DND-41 (cell line): Measurements from ENCODE around the gene ATP8A2.

ENCODE experiments used
- ATAC-seq: fragments of 200-7000 bp; cut with Tn5 transposase; 3 replicates; pipeline ENCODE4 v1.9.1; 2021; ENCODE audit warnings: low read depth; ENCODE audit not compliant: insufficient read depth
- DNase-seq: peaks from one replicate; pipeline ENCODE4 v3.0.0-alpha.2; 2020
- H2AFZ ChIP-seq: 2 replicates; pipeline ENCODE4 v1.6.0; 2012; ENCODE audit warnings: low read depth, low read length
- H3K27ac ChIP-seq: 2 replicates; pipeline ENCODE4 v1.5.1; 2012; ENCODE audit warnings: low read length, inconsistent platforms
- H3K27me3 ChIP-seq: fragments of 200-600 bp; sonication (generic); 2 replicates; pipeline ENCODE4 v1.6.0; 2012; ENCODE audit warnings: low read length, mild to moderate bottlenecking, inconsistent platforms; ENCODE audit not compliant: insufficient read depth, poor library complexity
- H3K36me3 ChIP-seq: 2 replicates; pipeline ENCODE4 v1.5.1; 2012; ENCODE audit warnings: low read length, inconsistent platforms; ENCODE audit not compliant: insufficient read depth
- H3K4me1 ChIP-seq: 2 replicates; pipeline ENCODE4 v1.5.1; 2012; ENCODE audit warnings: mild to moderate bottlenecking, low read length; ENCODE audit not compliant: insufficient read depth
- H3K4me2 ChIP-seq: 2 replicates; pipeline ENCODE4 v1.6.0; 2012; ENCODE audit warnings: mild to moderate bottlenecking, moderate library complexity, low read length, inconsistent platforms; ENCODE audit not compliant: insufficient read depth
- H3K4me3 ChIP-seq, 2 experiments: fragments of 200-600 bp in 1 of 2; shearing (Covaris generic) in 1 of 2; 2 replicates each; pipeline ENCODE4 v1.5.1; 2012 to 2016; ENCODE audit warnings: inconsistent platforms in 2 of 2, low read length in 2 of 2, mild to moderate bottlenecking in 2 of 2, low read depth in 1 of 2, moderate library complexity in 1 of 2
- H3K79me2 ChIP-seq: 2 replicates; pipeline ENCODE4 v1.6.0; 2012; ENCODE audit warnings: low read length, inconsistent platforms; ENCODE audit not compliant: insufficient read depth
- H3K9ac ChIP-seq: 2 replicates; pipeline ENCODE4 v1.6.0; 2012; ENCODE audit warnings: low read depth, mild to moderate bottlenecking, inconsistent platforms, low read length, moderate library complexity
- H3K9me3 ChIP-seq: 2 replicates; pipeline ENCODE4 v1.5.1; 2012; ENCODE audit warnings: low read length, moderate library complexity, mild to moderate bottlenecking, inconsistent platforms; ENCODE audit not compliant: insufficient read depth, severe bottlenecking
- H4K20me1 ChIP-seq: 2 replicates; pipeline ENCODE4 v1.6.0; 2012; ENCODE audit warnings: low read length; ENCODE audit not compliant: insufficient read depth
- EZH2 ChIP-seq: IDR thresholded peaks from 3 replicates; pipeline ENCODE4 v1.6.1; 2012; ENCODE audit warnings: borderline replicate concordance, low read depth, mild to moderate bottlenecking, moderate library complexity, low read length, inconsistent platforms; ENCODE audit not compliant: severe bottlenecking
- TF ChIP-seq, protein P1 (sequence below): IDR thresholded peaks from 2 replicates; pipeline ENCODE4 v1.5.1; 2012; ENCODE audit warnings: borderline replicate concordance, low read length, moderate library complexity, mild to moderate bottlenecking; ENCODE audit not compliant: poor library complexity, severe bottlenecking; ENCODE audit errors: extremely low read depth

ATP8A2 gene

DNA sequence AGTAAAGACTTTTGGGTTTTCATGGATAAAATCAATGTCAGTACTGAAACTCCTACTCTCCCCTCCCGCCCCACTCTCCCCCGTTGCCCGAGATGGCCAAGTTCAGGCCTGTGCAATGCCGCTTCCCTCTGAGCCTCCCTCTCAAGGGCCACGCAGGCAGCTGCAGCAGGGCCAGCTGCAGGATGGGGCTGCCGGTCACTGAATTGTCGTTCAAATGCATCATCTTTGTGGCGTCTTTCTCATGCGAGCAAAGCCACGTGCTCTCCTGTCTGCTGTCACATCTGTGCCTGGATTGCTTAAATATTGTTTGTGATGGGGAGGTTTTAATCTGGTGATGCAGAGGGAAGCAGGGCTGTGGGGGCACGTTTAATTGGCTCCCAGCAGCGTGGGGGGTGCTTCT lies 653.4 kb downstream of the ATP8A2 start:
- H3K27me3 ChIP-seq = no peaks in the 10 kb centered on the region

DNA sequence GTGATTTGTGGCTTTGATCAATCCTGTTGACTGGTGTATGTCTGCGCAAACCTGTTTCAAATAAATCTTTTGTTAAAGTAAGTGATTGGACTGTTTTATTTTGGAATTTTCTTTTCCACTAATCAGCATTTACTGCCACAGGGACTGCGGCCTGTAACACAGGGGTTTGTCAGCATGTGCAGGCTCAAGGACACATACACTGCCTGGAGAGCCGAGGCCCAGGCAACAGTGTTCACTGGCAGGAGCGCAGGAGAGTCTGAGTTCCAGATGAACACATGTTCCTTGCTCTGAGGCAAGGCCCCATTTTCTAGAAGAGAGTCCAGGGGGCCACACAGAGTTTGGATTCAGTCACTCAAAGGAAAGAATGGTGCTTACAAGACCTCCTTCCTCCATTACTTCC lies 654.0 kb downstream of the ATP8A2 start:
- no peak for DNase-seq
- no peak for ATAC-seq
- Histone ChIP-seq H3K27ac (no peak overlapping the region), H3K79me2 (no peaks in the 10 kb centered on the region), H3K4me3 (no peak overlapping the region), H4K20me1 (no peaks in the 10 kb centered on the region), H3K4me1 (no peaks in the 10 kb centered on the region), H3K36me3 (no peaks in the 10 kb centered on the region), H3K9ac (no peak overlapping the region), H3K9me3 (no peaks in the 10 kb centered on the region), H3K4me2 (no peak overlapping the region), H2AFZ (no peak overlapping the region), H3K27me3 (no peaks in the 10 kb centered on the region)
- TF ChIP-seq EZH2 = no peak
- TF ChIP-seq, protein P1, sequence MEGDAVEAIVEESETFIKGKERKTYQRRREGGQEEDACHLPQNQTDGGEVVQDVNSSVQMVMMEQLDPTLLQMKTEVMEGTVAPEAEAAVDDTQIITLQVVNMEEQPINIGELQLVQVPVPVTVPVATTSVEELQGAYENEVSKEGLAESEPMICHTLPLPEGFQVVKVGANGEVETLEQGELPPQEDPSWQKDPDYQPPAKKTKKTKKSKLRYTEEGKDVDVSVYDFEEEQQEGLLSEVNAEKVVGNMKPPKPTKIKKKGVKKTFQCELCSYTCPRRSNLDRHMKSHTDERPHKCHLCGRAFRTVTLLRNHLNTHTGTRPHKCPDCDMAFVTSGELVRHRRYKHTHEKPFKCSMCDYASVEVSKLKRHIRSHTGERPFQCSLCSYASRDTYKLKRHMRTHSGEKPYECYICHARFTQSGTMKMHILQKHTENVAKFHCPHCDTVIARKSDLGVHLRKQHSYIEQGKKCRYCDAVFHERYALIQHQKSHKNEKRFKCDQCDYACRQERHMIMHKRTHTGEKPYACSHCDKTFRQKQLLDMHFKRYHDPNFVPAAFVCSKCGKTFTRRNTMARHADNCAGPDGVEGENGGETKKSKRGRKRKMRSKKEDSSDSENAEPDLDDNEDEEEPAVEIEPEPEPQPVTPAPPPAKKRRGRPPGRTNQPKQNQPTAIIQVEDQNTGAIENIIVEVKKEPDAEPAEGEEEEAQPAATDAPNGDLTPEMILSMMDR = no peak

More for the DNA sequence above, 653.4 kb downstream of the ATP8A2 start:
- no peak overlapping the region for H3K4me2 ChIP-seq
- H3K36me3 ChIP-seq = no peaks in the 10 kb centered on the region
- H3K9ac ChIP-seq = no peak overlapping the region
- no peak for TF ChIP-seq EZH2
- TF ChIP-seq, protein P1 = no peak
- H2AFZ ChIP-seq = no peak overlapping the region
- ATAC-seq (no peak), DNase-seq (no peak)
- no peaks in the 10 kb centered on the region for H3K79me2 ChIP-seq
- no peaks in the 10 kb centered on the region for H3K9me3 ChIP-seq
- H4K20me1 ChIP-seq = no peaks in the 10 kb centered on the region
- H3K4me1 ChIP-seq = peaks cover 5% of the 10 kb centered on the region
- no peak overlapping the region for H3K27ac ChIP-seq
- no peak overlapping the region for H3K4me3 ChIP-seq

DNA sequence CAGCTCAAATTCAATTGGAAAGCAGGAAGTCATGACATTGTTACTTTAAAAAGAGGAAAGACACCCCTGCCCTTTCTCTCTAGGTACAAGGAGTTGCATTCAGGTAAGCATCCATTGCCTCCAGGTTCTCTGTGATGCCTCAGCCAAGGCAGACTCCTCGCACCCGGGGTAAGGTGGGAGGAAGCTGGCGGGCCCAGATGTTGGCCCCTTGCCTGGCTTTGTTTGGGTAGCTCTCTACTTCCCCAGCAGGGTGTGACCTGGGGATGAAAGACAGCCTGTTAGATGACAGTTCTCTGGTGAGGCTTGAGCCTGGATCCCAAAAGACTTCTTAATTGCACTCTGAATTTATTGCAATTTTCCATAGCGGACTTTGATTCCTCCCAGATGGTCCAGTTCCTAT lies 654.4 kb downstream of the ATP8A2 start:
- H2AFZ ChIP-seq = no peak overlapping the region
- no peak for ATAC-seq
- H3K27ac ChIP-seq = no peak overlapping the region

More for the DNA sequence above, 654.4 kb downstream of the ATP8A2 start:
- Histone ChIP-seq H3K27me3 (no peaks in the 10 kb centered on the region), H3K4me2 (no peak overlapping the region), H3K9ac (no peak overlapping the region), H3K4me3 (no peak overlapping the region), H3K4me1 (no peaks in the 10 kb centered on the region), H3K36me3 (no peaks in the 10 kb centered on the region), H3K79me2 (no peaks in the 10 kb centered on the region), H3K9me3 (no peaks in the 10 kb centered on the region), H4K20me1 (no peaks in the 10 kb centered on the region)
- TF ChIP-seq, protein P1 = no peak
- no peak for TF ChIP-seq EZH2
- no peak for DNase-seq
